EH (cell line): Measurements from ENCODE around the gene CYP3A4.
"Not testable (repeated sequence)": the region's sequence is repeated elsewhere in the genome, so short reads cannot be mapped to it uniquely, and the experiment has no call there.

ENCODE experiments used
- DNase-seq: peaks from one replicate; pipeline ENCODE4 v3.0.0-alpha.2; 2015; ENCODE audit warnings: low read depth

Gene CYP3A4

DNA sequence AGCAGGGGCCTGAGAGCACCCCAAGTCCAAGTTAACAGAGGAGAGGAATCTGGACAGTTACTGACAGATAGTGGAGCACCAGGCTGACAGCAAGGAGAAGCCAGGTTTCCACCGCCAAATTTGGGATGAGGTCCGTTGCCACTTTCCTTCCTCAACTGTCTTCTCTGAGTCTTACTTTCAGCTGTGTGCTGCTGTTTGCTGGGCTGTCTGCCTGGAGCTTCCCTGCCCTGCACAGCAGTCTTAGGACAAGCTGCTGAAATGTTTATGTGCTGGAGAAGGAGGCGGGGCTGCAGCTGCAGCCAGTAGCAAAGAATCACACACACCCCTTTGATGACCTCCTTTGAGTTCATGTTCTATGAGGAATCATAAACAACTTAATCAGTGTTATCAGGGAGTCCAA, 31.6 kb downstream of the CYP3A4 start:
- peak; percentile 6 for DNase-seq

GRCh38 chr7:99751322-99752052, 32.5 kb downstream of the CYP3A4 start:
- DNase-seq = not testable (repeated sequence)

DNA sequence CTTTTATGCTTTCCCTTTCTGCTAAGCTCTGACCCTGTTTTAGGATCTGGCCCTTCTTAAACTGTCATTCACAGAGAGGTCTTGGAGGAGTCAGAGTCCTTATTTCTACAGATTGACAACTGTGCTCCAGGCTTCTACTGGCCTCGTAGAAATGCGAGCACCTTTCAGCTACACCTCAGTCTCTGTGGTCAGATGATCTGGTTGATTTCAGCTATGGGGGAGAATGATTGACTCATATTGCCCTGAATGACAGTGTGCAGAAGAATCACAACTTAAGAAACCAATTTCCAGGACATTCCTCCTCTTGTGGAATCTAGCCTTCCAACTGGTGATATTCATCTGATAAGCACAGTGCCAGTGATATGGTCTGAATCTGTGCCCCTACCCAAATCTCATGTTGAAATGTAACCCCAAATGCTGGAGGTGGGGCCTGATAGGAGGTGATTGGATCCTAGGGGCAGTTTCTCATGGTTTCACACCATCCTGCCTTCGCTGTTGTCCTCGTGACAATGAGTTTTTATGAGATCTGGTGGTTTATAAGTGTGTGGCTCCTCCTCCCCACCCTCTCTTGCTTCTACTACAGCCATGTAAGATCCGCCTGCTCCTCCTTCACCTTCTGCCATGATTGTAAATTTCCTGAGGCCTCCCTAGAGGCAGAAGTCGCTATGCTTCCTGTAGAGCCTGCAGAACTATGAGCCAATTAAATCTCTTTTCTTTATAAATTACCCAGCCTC, 35.0 kb downstream of the CYP3A4 start:
- DNase-seq = no peak

DNA sequence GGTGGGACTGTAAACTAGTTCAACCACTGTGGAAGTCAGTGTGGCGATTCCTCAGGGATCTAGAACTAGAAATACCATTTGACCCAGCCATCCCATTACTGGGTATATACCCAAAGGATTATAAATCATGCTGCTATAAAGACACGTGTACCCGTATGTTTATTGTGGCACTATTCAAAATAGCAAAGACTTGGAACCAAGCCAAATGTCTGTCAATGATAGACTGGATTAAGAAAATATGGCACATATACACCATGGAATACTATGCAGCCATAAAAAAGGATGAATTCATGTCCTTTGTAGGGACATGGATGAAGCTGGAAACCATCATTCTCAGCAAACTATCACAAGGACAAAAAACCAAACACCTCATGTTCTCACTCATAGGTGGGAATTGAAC, 37.1 kb downstream of the CYP3A4 start:
- not testable (repeated sequence) for DNase-seq

GRCh38 chr7:99745395-99745794, 38.6 kb downstream of the CYP3A4 start:
- DNase-seq = not testable (repeated sequence)

DNA sequence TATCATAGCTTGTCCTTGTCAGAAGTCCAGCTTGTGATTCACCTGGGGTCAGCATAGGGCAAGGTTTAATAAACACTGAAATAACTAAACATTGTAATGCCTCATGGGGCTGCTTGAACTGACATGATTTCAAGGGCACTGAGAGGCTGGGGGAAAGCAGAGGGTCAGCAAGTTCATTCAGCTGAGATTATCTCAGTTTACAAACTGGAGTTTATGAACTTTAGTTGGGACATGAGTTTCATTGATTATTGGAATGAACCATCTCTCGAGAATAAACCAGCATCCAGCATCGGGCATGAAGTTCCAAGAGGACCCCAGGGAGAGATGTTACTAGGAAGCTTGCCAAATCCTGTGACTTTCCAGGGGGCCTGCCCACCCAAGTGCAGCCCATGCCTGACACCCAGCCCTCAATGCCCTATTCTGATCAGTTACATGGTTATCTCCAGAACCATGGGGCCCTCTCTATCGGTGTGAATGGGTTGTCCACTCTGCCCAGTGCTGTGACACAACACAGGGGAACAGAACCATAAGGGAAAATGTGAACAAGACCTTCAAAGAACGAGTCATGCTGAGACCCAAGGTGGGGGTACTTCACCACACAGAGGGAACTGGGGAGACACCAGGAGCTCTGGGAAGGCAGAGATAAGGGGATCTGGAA, 41.1 kb downstream of the CYP3A4 start:
- no peak for DNase-seq

DNA sequence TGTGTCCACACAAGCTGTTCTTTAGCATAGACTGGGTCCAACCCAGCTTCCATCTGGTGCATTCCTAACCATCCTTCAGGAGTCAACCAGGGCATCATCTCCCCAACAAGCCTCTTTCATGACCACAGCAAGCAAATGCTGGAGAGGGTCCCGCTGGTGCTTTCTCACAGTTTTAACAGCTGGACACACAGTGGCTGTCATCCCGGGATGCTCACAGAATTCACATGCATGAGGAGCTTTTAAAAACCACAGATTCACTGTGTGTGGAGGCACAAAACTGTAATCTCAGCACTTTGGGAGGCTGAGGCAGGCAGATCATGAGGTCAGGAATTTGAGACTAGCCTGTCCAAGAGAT, 42.6 kb downstream of the CYP3A4 start:
- no peak for DNase-seq

DNA sequence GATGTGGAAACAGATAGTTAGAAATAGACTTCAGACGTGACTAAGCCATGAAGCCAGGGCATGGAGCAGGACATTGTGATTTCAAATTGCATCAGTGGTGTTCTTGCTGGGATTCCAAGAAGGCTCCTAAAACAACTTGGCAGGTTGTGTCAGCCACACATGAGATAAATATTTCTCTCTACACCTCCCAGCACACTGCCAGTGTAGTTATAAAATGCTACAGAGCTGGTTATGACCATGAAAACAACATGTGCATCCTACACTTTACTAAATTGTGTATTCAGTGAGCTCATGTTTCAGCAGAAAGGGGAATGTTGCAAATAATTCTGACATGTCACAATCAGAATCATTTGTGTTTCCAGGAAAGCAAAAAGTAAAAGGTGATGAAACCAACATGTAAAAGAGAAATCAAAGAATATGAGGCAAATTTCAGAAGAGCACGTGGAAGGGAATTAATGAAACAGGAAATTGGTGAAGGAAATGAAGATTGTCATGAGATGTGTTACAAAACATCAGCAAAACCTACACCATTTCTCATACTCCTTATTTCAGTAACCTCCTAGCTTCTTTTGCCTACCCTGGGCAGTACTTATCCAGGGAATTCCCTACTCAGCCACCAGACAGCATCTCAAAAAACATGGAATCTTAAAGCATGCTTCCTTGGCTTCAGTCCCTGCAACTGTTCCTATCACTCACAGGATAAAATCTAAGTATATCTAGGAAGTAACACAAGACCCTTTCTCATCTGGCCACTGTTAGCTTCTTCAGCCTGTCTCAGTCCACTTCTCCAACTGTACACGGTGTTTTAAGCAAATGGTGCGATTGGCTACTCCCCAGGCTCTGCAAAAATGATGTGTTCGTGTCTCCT, 43.2 kb downstream of the CYP3A4 start:
- DNase-seq = peak; percentile 44

GRCh38 chr7:99739699-99740572, 44.0 kb downstream of the CYP3A4 start:
- no peak for DNase-seq

DNA sequence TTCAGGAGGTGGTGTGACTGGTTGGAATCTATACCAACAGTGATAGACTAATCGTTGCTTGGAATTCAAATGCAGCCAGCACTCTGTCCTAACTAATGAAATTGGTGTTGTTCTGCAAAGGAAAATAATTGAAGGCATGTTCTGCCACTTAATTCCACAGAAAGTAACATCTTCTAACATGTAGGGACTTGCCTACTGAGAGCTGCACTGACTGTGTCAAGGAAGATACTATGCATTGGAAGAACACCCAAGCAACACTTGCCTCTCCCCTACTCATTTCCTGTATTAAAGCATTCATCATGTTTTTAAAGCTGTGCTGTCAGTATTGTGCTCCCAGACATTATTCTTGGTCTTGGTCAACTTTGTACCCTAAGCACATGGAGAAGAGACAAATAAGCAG, 46.3 kb downstream of the CYP3A4 start:
- peak; percentile 5 for DNase-seq

DNA sequence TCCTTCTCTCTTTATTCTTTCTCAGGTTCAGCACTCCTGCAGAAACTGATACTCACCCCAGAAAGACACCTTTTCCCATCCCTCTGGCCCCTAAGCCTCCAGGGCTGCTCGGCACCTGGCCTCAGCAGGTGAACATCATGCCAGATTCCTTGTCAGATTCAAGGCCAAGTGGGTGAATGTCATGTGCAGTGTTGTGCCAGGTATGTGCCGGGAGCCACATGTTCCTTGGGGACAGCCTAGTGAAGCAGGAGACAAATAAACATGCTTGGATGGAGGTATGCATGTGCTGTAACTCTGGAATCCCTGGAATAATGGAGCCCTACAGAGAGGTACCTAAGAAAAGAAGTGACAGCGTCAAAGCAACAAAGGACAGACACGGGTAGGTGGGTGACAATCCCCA, 47.3 kb downstream of the CYP3A4 start:
- DNase-seq = not testable (repeated sequence)

DNA sequence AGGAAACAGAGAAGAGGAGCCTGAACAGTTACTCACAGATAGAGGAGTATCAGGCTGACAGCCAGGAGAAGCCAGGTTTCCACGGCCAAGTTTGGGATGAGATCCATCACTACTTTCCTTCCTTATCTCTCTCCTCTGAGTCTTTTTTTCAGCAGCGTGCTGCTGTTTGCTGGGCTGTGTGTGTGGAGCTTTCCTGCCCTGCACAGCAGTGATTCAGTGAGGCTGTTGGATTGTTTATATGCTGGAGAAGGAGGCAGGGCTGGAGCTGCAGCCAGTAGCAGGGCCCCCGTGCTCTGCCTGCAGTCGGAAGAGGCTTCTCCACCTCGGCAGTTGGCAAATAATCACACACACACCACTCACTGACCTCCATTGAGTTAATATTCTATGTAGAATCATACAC, 49.0 kb downstream of the CYP3A4 start, which contains the start of gene CYP3A7:
TSS of gene CYP3A7 (minus strand) at position 210 of the 400 bp plus-strand sequence. CDS start at position 107, 103 bp downstream.
- no peak for DNase-seq

- peak; percentile 2 for DNase-seq
Observed at GRCh38 chr7:99733448-99733847, 50.5 kb downstream of the CYP3A4 start.

GRCh38 chr7:99733003-99733402, 51.0 kb downstream of the CYP3A4 start:
- DNase-seq = no peak

GRCh38 chr7:99731638-99732374, 52.2 kb downstream of the CYP3A4 start:
- DNase-seq = no peak

DNA sequence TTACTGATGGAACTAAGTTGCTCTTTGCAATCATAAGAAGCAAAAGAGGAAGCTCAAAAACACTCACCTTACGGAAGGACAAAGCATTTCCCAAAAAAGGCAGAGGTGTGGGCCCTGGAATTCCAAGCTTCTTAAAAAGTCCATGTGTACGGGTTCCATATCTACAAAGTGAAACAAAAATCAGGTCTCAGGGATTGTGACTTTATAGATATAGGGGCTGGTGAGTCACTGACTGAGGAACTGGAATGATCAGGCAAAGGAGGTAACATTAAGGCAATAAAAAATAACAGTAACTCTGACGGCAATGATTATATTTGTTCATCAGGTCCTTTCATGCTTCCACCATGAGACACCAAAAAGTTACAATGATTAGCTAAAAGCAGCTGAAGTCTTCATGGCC, 53.0 kb downstream of the CYP3A4 start:
- DNase-seq = no peak

- no peak for DNase-seq
Observed at GRCh38 chr7:99730238-99730810, 53.7 kb downstream of the CYP3A4 start.

GRCh38 chr7:99729486-99730237, 54.3 kb downstream of the CYP3A4 start:
- peak; percentile 36 for DNase-seq

GRCh38 chr7:99728615-99729014, 55.4 kb downstream of the CYP3A4 start:
- DNase-seq = no peak
